Loucy (cell line): ENCODE data around the gene LTK.

Experiments
- H2AFZ ChIP-seq: fragments of 200-600 bp; sonication (generic); 2 replicates; pipeline ENCODE4 v1.6.0; 2016; ENCODE audit warnings: antibody characterized with exemption, mild to moderate bottlenecking, low read length, moderate library complexity
- H3F3A ChIP-seq: fragments of 200-600 bp; 2 replicates; pipeline ENCODE4 v1.6.0; 2016; ENCODE audit warnings: antibody characterized with exemption, low read depth, mild to moderate bottlenecking
- H3K27me3 ChIP-seq: fragments of 200-600 bp; sonication (generic); 2 replicates; pipeline ENCODE4 v1.6.1; 2014; ENCODE audit warnings: low read length, mild to moderate bottlenecking; ENCODE audit not compliant: insufficient read depth, poor library complexity, severe bottlenecking
- H3K36me3 ChIP-seq: fragments of 200-600 bp; sonication (generic); 2 replicates; pipeline ENCODE4 v1.6.1; 2016; ENCODE audit warnings: low read length; ENCODE audit not compliant: insufficient read depth
- H3K4me1 ChIP-seq: fragments of 200-600 bp; sonication (generic); 2 replicates; pipeline ENCODE4 v1.5.1; 2014; ENCODE audit warnings: low read length, mild to moderate bottlenecking; ENCODE audit not compliant: insufficient read depth, poor library complexity, severe bottlenecking
- H3K4me2 ChIP-seq: fragments of 200-600 bp; sonication (generic); 2 replicates; pipeline ENCODE4 v1.6.0; 2014; ENCODE audit warnings: antibody characterized with exemption, low read length, low read depth, mild to moderate bottlenecking; ENCODE audit not compliant: poor library complexity, severe bottlenecking
- H3K4me3 ChIP-seq: fragments of 200-600 bp; sonication (generic); 2 replicates; pipeline ENCODE4 v1.5.1; 2014; ENCODE audit warnings: low read length, mild to moderate bottlenecking, mixed read lengths; ENCODE audit not compliant: poor library complexity, severe bottlenecking
- H3K79me2 ChIP-seq: fragments of 200-600 bp; sonication (generic); 2 replicates; pipeline ENCODE4 v1.6.1; 2014; ENCODE audit warnings: low read length; ENCODE audit not compliant: insufficient read depth
- H3K9ac ChIP-seq: fragments of 200-600 bp; sonication (generic); 2 replicates; pipeline ENCODE4 v1.6.0; 2014; ENCODE audit warnings: mild to moderate bottlenecking, low read depth, low read length, moderate library complexity; ENCODE audit not compliant: poor library complexity, severe bottlenecking
- H3K9me2 ChIP-seq: fragments of 200-600 bp; sonication (generic); replicated peaks from 2 replicates; pipeline ENCODE4 v1.6.1; 2016; ENCODE audit warnings: low read depth, low read length, mixed read lengths
- H3K9me3 ChIP-seq: fragments of 200-600 bp; sonication (generic); 2 replicates; pipeline ENCODE4 v1.6.1; 2014; ENCODE audit warnings: mild to moderate bottlenecking, antibody characterized with exemption, low read length, low read depth; ENCODE audit not compliant: insufficient read depth
- H4K20me1 ChIP-seq: fragments of 200-600 bp; sonication (generic); 2 replicates; pipeline ENCODE4 v1.6.0; 2014; ENCODE audit warnings: antibody characterized with exemption, low read length, mild to moderate bottlenecking; ENCODE audit not compliant: insufficient read depth, poor library complexity, severe bottlenecking
- CTCF ChIP-seq: fragments of 200-600 bp; sonication (generic); conservative IDR thresholded peaks from 2 replicates; pipeline ENCODE4 v1.5.1; 2014; ENCODE audit warnings: mild to moderate bottlenecking, antibody characterized with exemption, low read length
- EZH2phosphoT487 ChIP-seq: fragments of 200-600 bp; IDR thresholded peaks from 2 replicates; pipeline ENCODE4 v1.6.1; 2018; ENCODE audit warnings: antibody characterized with exemption, mild to moderate bottlenecking, moderate library complexity, borderline replicate concordance

LTK gene

GRCh38 chr15:41559239-41559782 is 45.7 kb upstream of the LTK start:
- Histone ChIP-seq H3K9ac (peak overlapping the region; percentile 63), H3K9me3 (no peaks in the 10 kb centered on the region), H3K4me2 (peak overlapping the region; percentile 73), H3K27me3 (no peaks in the 10 kb centered on the region), H3K79me2 (no peaks in the 10 kb centered on the region), H3F3A (peaks cover 5% of the 10 kb centered on the region; the same call in 1 of the 2 replicates), H2AFZ (peak overlapping the region; percentile 77), H3K4me1 (peaks cover 42% of the 10 kb centered on the region), H3K36me3 (no peaks in the 10 kb centered on the region), H3K4me3 (peak overlapping the region; percentile 77), H4K20me1 (no peaks in the 10 kb centered on the region), H3K9me2 (no peaks in the 10 kb centered on the region)
- TF ChIP-seq EZH2phosphoT487 (no peak), CTCF (no peak)

- no peaks in the 10 kb centered on the region for H3K9me2 ChIP-seq
- no peaks in the 10 kb centered on the region for H3K27me3 ChIP-seq
- peaks cover 44% of the 10 kb centered on the region for H3K4me1 ChIP-seq
- H3K4me3 ChIP-seq, result peak within 1 kb of the TSS; percentile 77
- peak within 1 kb of the TSS; percentile 94 for H3K4me2 ChIP-seq
- no peak for TF ChIP-seq EZH2phosphoT487
- TF ChIP-seq CTCF, result no peak
- no peaks in the 10 kb centered on the region for H3K79me2 ChIP-seq
- H2AFZ ChIP-seq, result peak within 1 kb of the TSS; percentile 80
- H3K9ac ChIP-seq, result peak within 1 kb of the TSS; percentile 63
- H3K36me3 ChIP-seq, result no peaks in the 10 kb centered on the region
- H3F3A ChIP-seq, result peaks cover 5% of the 10 kb centered on the region; the same call in 1 of the 2 replicates
- H3K9me3 ChIP-seq, result no peaks in the 10 kb centered on the region
- no peaks in the 10 kb centered on the region for H4K20me1 ChIP-seq
Measured at GRCh38 chr15:41558400-41559238, 45.0 kb upstream of the LTK start, which contains the start of gene TYRO3. Gene TYRO3, plus strand, starts transcription at chr15:41559212. Its CDS starts 46 bp downstream, at chr15:41559258.

GRCh38 chr15:41557673-41558399 is 44.2 kb upstream of the LTK start:
- Histone ChIP-seq H3K9me2 (no peaks in the 10 kb centered on the region), H3F3A (peaks cover 5% of the 10 kb centered on the region; the same call in 1 of the 2 replicates), H3K36me3 (no peaks in the 10 kb centered on the region), H3K79me2 (no peaks in the 10 kb centered on the region), H2AFZ (peak overlapping the region; percentile 80), H3K9ac (peak overlapping the region; percentile 39), H3K4me1 (peaks cover 40% of the 10 kb centered on the region), H3K27me3 (no peaks in the 10 kb centered on the region), H3K9me3 (no peaks in the 10 kb centered on the region), H3K4me2 (peak overlapping the region; percentile 94), H3K4me3 (peak overlapping the region; percentile 77), H4K20me1 (no peaks in the 10 kb centered on the region)
- TF ChIP-seq EZH2phosphoT487, result no peak
- TF ChIP-seq CTCF, result peak; percentile 100
